ENCODE data around the gene CHST15. TPM values are rescaled to one million over a fixed set of nuclear protein-coding genes. Genes with fewer than 3 reads are reported as not detected.

Gene CHST15
- total and polyA plus RNA-seq, 4 donors, result 5.4 to 45.3 (median 36.7) TPM

- TF ChIP-seq CTCF (IDR thresholded peaks at IDR 0.05; ENCODE audit: control extremely low read depth, extremely low read depth), result no peak
- peaks cover 0 to 24% (median 0%) of the 10 kb centered on the region in 5 donors for H3K4me1 ChIP-seq (ENCODE audit: control insufficient read depth in 5 of 5, insufficient read depth in 5 of 5, low read length in 5 of 5)
- no peak overlapping the region for H3K4me3 ChIP-seq
- WGBS, 2 donors, result 79 to 85% methylated on average over 4 of the region's 4 CpGs
- no peaks in the 10 kb centered on the region for H3K36me3 ChIP-seq (ENCODE audit: control insufficient read depth in 4 of 4, insufficient read depth in 4 of 4, low read length in 4 of 4)
- H3K9me3 ChIP-seq (ENCODE audit: control insufficient read depth in 4 of 4, insufficient read depth in 3 of 4, low read length in 3 of 4), result no peaks in the 10 kb centered on the region
- H3K9ac ChIP-seq (ENCODE audit: insufficient read depth in 1 of 2, low read length in 2 of 2), result no peak overlapping the region
- peak overlapping the region in 1 of 2 donors; percentile 46 for H3K27ac ChIP-seq (ENCODE audit: low read depth in 1 of 2, low read length in 1 of 2)
- DNase-seq (no peak), ATAC-seq (ENCODE audit: insufficient read depth, low FRiP score) (no peak)
- no peaks in the 10 kb centered on the region for H3K27me3 ChIP-seq (ENCODE audit: control insufficient read depth in 3 of 3, insufficient read depth in 3 of 3, low read length in 2 of 3)
These were observed 27.1 kb upstream of the CHST15 start for GRCh38 chr10:124120410-124121061.

GRCh38 chr10:124119946-124120345, 26.5 kb upstream of the CHST15 start:
- Histone ChIP-seq H3K36me3 (ENCODE audit: control insufficient read depth in 4 of 4, insufficient read depth in 4 of 4, low read length in 4 of 4) (no peaks in the 10 kb centered on the region), H3K9ac (ENCODE audit: insufficient read depth in 1 of 2, low read length in 2 of 2) (no peak overlapping the region), H3K27me3 (ENCODE audit: control insufficient read depth in 3 of 3, insufficient read depth in 3 of 3, low read length in 2 of 3) (no peaks in the 10 kb centered on the region), H3K9me3 (ENCODE audit: control insufficient read depth in 4 of 4, insufficient read depth in 3 of 4, low read length in 3 of 4) (no peaks in the 10 kb centered on the region), H3K27ac (ENCODE audit: low read depth in 1 of 2, low read length in 1 of 2) (peak overlapping the region in 1 of 2 donors; percentile 67), H3K4me3 (no peak overlapping the region), H3K4me1 (ENCODE audit: control insufficient read depth in 5 of 5, insufficient read depth in 5 of 5, low read length in 5 of 5) (peaks cover 0 to 24% (median 0%) of the 10 kb centered on the region in 5 donors)
- peak; percentile 55 to 79 (median 69) for DNase-seq
- 15 to 41% methylated on average over 11 of the region's 11 CpGs for WGBS, 2 donors
- no peak for TF ChIP-seq CTCF (IDR thresholded peaks at IDR 0.05; ENCODE audit: control extremely low read depth, extremely low read depth)
- peak; percentile 58 for ATAC-seq (ENCODE audit: insufficient read depth, low FRiP score)

GRCh38 chr10:124119216-124119615, 25.8 kb upstream of the CHST15 start:
- H3K4me1 ChIP-seq (ENCODE audit: control insufficient read depth in 5 of 5, insufficient read depth in 5 of 5, low read length in 5 of 5), result peaks cover 0 to 24% (median 0%) of the 10 kb centered on the region in 5 donors
- peaks cover 0 to 2% (median 0%) of the 10 kb centered on the region in 3 donors for H3K27me3 ChIP-seq (ENCODE audit: control insufficient read depth in 3 of 3, insufficient read depth in 3 of 3, low read length in 2 of 3)
- no peaks in the 10 kb centered on the region for H3K9me3 ChIP-seq (ENCODE audit: control insufficient read depth in 4 of 4, insufficient read depth in 3 of 4, low read length in 3 of 4)
- no peaks in the 10 kb centered on the region for H3K36me3 ChIP-seq (ENCODE audit: control insufficient read depth in 4 of 4, insufficient read depth in 4 of 4, low read length in 4 of 4)
- H3K4me3 ChIP-seq, result no peak overlapping the region
- H3K9ac ChIP-seq (ENCODE audit: insufficient read depth in 1 of 2, low read length in 2 of 2), result no peak overlapping the region
- WGBS, 2 donors, result 57 to 96% methylated on average over 4 of the region's 4 CpGs
- no peak for TF ChIP-seq CTCF (IDR thresholded peaks at IDR 0.05; ENCODE audit: control extremely low read depth, extremely low read depth)
- no peak for DNase-seq
- no peak for ATAC-seq (ENCODE audit: insufficient read depth, low FRiP score)
- peak overlapping the region; percentile 67 to 69 for H3K27ac ChIP-seq (ENCODE audit: low read depth in 1 of 2, low read length in 1 of 2)
